Measurements from ENCODE around the gene DYNLT4.

DYNLT4 gene

DNA sequence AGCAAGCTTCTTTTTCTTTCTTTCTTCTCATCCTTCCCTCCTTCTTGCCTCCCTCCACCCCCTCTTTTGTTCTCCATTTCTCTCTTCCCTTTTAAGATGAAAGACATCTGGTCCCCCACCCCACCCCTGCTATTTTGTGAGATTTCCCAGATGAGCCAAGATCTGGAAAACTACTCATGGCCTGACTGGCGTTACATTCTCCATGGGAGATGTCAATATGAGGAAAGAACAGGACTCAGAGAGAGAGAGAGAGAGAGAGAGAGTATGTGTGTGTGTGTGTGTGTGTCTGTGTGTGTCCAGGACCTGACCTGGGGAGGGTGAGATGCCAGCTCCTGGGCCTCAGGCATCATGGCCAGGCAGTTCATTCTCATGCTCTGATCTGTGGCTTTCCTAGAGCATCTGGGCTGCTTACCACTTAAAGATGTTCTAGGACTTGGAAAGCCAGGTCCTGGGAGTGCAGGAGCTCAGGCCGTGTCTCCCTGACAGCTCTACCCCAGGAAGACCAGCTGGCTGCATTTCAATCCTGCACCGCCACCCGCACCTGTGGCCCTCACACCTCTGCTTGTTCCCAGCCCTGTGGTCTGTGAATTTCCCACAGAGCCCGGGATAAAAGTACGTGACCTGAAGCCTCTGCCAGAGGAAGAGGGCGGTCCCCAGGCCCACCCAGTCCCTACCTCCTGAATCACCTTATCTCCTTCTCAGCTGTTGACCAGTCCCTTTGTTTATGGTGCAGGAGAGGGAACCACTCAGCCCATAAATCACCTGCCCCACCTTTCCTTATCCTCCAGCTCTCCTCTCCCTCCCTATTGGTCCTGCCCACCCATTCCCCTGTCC, 16.0 kb downstream of the DYNLT4 start:
- TF ChIP-seq, protein P1, sequence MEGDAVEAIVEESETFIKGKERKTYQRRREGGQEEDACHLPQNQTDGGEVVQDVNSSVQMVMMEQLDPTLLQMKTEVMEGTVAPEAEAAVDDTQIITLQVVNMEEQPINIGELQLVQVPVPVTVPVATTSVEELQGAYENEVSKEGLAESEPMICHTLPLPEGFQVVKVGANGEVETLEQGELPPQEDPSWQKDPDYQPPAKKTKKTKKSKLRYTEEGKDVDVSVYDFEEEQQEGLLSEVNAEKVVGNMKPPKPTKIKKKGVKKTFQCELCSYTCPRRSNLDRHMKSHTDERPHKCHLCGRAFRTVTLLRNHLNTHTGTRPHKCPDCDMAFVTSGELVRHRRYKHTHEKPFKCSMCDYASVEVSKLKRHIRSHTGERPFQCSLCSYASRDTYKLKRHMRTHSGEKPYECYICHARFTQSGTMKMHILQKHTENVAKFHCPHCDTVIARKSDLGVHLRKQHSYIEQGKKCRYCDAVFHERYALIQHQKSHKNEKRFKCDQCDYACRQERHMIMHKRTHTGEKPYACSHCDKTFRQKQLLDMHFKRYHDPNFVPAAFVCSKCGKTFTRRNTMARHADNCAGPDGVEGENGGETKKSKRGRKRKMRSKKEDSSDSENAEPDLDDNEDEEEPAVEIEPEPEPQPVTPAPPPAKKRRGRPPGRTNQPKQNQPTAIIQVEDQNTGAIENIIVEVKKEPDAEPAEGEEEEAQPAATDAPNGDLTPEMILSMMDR (IDR thresholded peaks at IDR 0.05; ENCODE audit: low read length, missing control alignments), result no peak
- DNase-seq (ENCODE audit: low read depth), result no peak
- H3K4me3 ChIP-seq (replicated peaks; ENCODE audit: low read depth, low read length), result no peak overlapping the region

- DNase-seq (ENCODE audit: low read depth), result no peak
- no peak within 1 kb of the TSS for H3K4me3 ChIP-seq (replicated peaks; ENCODE audit: low read depth, low read length)
- TF ChIP-seq, protein P1 (IDR thresholded peaks at IDR 0.05; ENCODE audit: low read length, missing control alignments), result no peak
Measured at GRCh38 chr1:44788120-44788860, 18.9 kb downstream of the DYNLT4 start, which contains the start of gene BEST4. TSS of gene BEST4 (minus strand) at chr1:44788170. CDS start at chr1:44787705, 465 bp downstream.

DNA sequence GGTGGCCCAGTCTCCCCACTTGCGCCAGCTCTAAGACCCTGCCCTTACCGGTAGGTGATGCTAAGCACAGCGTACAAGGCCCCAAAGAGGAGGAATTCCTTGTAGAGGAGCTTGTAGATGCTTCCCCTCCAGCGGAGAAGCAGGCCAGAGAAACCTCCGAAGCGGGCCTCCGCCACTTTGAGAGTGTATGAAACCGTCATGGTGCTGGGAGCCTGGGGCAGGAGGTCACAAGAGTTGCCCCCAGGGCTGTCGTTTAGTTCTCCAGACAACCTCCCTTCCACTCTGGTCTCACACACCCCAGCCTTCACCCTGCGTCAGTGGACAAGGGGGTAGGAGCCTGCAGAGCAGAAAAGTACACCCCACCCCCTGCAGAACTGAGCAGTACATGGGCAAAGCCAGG, 19.6 kb downstream of the DYNLT4 start:
- H3K4me3 ChIP-seq (replicated peaks; ENCODE audit: low read depth, low read length), result no peak overlapping the region
- no peak for DNase-seq (ENCODE audit: low read depth)
- TF ChIP-seq, protein P1 (IDR thresholded peaks at IDR 0.05; ENCODE audit: low read length, missing control alignments), result no peak

- H3K4me3 ChIP-seq (replicated peaks; ENCODE audit: low read depth, low read length), result no peak overlapping the region
- DNase-seq (ENCODE audit: low read depth), result no peak
- TF ChIP-seq, protein P1 (IDR thresholded peaks at IDR 0.05; ENCODE audit: low read length, missing control alignments), result no peak
Measured at GRCh38 chr1:44786841-44787426, 20.2 kb downstream of the DYNLT4 start.

GRCh38 chr1:44786138-44786840, 20.9 kb downstream of the DYNLT4 start:
- peak; percentile 59 for DNase-seq (ENCODE audit: low read depth)
- H3K4me3 ChIP-seq (replicated peaks; ENCODE audit: low read depth, low read length), result peak overlapping the region; percentile 45
- TF ChIP-seq, protein P1 (IDR thresholded peaks at IDR 0.05; ENCODE audit: low read length, missing control alignments), result peak; percentile 97

DNA sequence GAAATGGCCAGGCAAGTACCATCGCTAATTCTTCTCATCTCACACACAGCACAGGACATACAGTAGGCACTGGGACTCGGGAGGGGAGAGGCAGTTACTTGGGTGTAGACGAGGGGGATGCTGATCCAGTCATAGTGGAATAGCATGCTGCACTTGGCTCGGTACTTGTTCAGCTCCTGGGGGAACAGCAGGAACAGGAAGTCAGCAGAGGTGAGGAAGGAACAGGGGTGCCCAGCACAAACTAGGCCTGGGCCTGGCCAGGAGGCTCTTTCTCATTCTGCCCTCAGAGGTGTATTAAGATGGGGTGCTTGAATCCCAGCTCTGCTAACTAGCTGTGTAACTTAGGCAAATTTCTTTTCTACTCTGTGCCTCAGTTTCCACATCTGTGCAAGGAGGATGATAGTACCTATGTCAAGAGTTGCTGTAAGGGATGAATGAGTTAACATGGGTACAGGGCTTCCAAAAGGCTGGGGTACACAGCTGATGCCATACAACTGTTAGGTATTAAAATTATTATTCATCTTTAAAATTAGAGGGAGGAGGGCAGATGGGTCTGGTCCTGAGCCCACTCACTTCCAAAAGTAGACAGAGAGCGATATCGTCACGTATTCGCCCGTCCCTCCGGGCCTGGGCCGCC, 21.5 kb downstream of the DYNLT4 start:
- DNase-seq (ENCODE audit: low read depth), result no peak
- peak overlapping the region; percentile 45 for H3K4me3 ChIP-seq (replicated peaks; ENCODE audit: low read depth, low read length)
- TF ChIP-seq, protein P1 (IDR thresholded peaks at IDR 0.05; ENCODE audit: low read length, missing control alignments), result no peak
